Heart left ventricle (tissue), 16 donors: ENCODE measurements around the gene NFS1. TPM values are rescaled to one million over a fixed set of nuclear protein-coding genes. Genes with fewer than 3 reads are reported as not detected.

ENCODE experiments used
- ATAC-seq, 4 donors: fragments of 200-7000 bp; cut with Tn5 transposase; one replicate each; pipeline ENCODE4 v1.9.1; 2020 to 2022; ENCODE audit warnings: moderate library complexity in 4 of 4, mild to moderate bottlenecking in 3 of 4, moderate number of reproducible peaks in 1 of 4
- DNase-seq, 5 donors: peaks; one replicate each; pipeline ENCODE4 v3.0.0-alpha.2; 2020
- H3K27ac ChIP-seq, 12 donors: fragments of 200-600 bp; sonication (generic) in 4 of 12; one replicate each; pipeline versions ENCODE4 v1.5.0 to v1.8.0; 2016 to 2022; ENCODE audit warnings: mild to moderate bottlenecking in 2 of 12
- H3K27me3 ChIP-seq, 9 donors: fragments of 200-600 bp; sonication (generic) in 2 of 9; one replicate each; pipeline versions ENCODE4 v1.5.1 to v1.8.0; 2016 to 2022; ENCODE audit warnings: mild to moderate bottlenecking in 3 of 9
- H3K36me3 ChIP-seq, 9 donors: fragments of 200-600 bp; sonication (generic) in 2 of 9; one replicate each; pipeline versions ENCODE4 v1.5.0 to v1.8.0; 2018 to 2022; ENCODE audit warnings: mild to moderate bottlenecking in 2 of 9
- H3K4me1 ChIP-seq, 12 donors: fragments of 200-600 bp; sonication (generic) in 4 of 12; one replicate each; pipeline versions ENCODE4 v1.5.0 to v1.8.0; 2016 to 2022; ENCODE audit warnings: mild to moderate bottlenecking in 3 of 12
- H3K4me3 ChIP-seq, 12 donors: fragments of 200-600 bp; sonication (generic) in 4 of 12; one replicate each; pipeline versions ENCODE4 v1.5.0 to v1.8.0; 2017 to 2022; ENCODE audit warnings: mild to moderate bottlenecking in 9 of 12, moderate library complexity in 4 of 12
- H3K9me3 ChIP-seq, 12 donors: fragments of 200-600 bp; sonication (generic) in 4 of 12; one replicate each; pipeline versions ENCODE4 v1.5.0 to v1.8.0; 2016 to 2022; ENCODE audit warnings: mild to moderate bottlenecking in 1 of 12
- POLR2A ChIP-seq, 2 donors: fragments of 450-650 bp; IDR thresholded peaks; one replicate each; pipeline ENCODE4 v1.6.1; 2017; ENCODE audit warnings: antibody characterized with exemption in 2 of 2, mild to moderate bottlenecking in 2 of 2, moderate library complexity in 2 of 2
- WGBS, 4 donors: extraction: QIAGEN DNeasy Blood & Tissue Kit in 2 of 4; methylation state at CpG; one replicate each; pipeline versions ENCODE4 v1.1.5 to v1.1.7; 2013 to 2018; 5-methylcytosine and 5-hydroxymethylcytosine counted together
- intact Hi-C, 10 donors: fragments of 100-400 bp; cut with DNase I; formaldehyde crosslinking; loops; one replicate each; pipeline versions ENCODE4 v1.11.1 to v1.14.2; 2022
- polyA plus RNA-seq, 2 donors: library from polyadenylated mRNA; stranded (reverse); fragments of 200-250 nt; gene quantifications; one replicate each; pipeline ENCODE4 v1.2.3, GENCODE V29; 2013
- total RNA-seq, 9 donors: library from RNA; depleted of rRNA in 2 of 9; stranded (reverse); fragments of >200 nt in 2 of 9; fragmentation: NEBNext Ultra II Directional in 3 of 9; extraction: Animal tissue kit (Norgen Biotek cat#: 25700) in 3 of 9; gene quantifications; one replicate each; pipeline versions ENCODE4 v1.1.0 to v1.2.4, GENCODE V29; 2016 to 2023
- TF ChIP-seq, protein P1 (sequence below), 12 donors: fragments of 200-600 bp; sonication (generic) in 4 of 12; IDR thresholded peaks; one replicate each; pipeline versions ENCODE4 v1.5.0 to v1.8.0; 2018 to 2022; ENCODE audit warnings: antibody characterized with exemption in 12 of 12, mild to moderate bottlenecking in 5 of 12
- donor health status: ischemic (EF 13 %, LVEDD 7.1; RV severe dilation, severe dysfunction).
- donor health status: healthy with polysubstance abuse.
- donor health status: DM: no; HTN: yes; CAD: no.
- donor health status: DM: no; HTN: no; CAD: no.
- donor health status: ischemic (EF 25% LVEDD 6.9; RV normal size, moderate dysfunction).
- donor health status: ischemic (EF 25% LVEDD 5.7; RV mildly dilated, moderate dysfunction).
- donor health status: healthy.
- donor health status: DM: yes; HTN: yes; CAD: no.
- donor health status: ischemic (EF 35%, LVEDD 5.7; RV mildly dilated, moderate dysfunction).
- donor health status: nonischemic (EF 11% LVEDD 7.7; RV severe dilation, severe dysfunction).
- donor health status: DM: yes; HTN: yes; CAD: no.
- donor health status: PGD.
- donor health status: ischemic (EF 29% LVEDD 5.4; RV normal size, mild dysfunction).
- donor health status: nonischemic (EF 23%, LVEDD 6.1; RV moderate dilation, normal function).

Gene NFS1
- total and polyA plus RNA-seq, 11 donors = 27.4 to 67.5 (median 58.3) TPM

DNA sequence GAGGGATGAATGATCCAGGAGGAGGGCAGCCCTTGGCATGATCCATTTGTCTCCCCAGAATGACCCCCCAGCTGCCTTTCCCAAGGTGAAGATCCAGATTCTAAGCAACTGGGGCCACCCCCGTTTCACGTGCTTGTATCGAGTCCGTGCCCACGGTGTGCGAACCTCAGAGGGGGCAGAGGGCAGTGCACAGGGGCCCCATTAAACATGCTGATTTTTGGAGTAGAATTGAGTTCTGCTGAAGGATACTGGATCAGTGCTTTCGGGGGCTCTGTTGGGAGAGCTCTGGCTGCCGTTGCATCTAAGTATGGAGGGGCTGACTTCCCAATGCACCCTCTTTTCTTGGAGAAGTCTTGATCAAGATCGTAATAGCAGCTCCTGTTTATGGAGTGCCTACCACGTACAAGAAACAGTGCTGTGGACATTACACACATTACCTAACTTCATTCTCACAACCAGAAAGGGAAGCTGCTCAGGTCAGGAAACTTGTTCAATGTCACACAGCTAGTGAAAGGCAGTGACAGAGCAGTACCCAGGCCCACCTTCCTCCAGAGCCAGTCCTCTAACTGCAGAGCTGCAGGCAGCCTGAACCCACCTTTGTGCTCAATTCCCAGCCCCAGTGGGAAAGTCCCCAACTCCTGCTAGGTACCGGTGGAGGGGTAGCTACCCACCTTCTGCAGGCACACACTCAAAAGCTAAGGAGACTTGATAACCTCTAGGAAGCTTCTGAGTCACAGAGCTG, 78.2 kb downstream of the NFS1 start:
- TF ChIP-seq, protein P1, sequence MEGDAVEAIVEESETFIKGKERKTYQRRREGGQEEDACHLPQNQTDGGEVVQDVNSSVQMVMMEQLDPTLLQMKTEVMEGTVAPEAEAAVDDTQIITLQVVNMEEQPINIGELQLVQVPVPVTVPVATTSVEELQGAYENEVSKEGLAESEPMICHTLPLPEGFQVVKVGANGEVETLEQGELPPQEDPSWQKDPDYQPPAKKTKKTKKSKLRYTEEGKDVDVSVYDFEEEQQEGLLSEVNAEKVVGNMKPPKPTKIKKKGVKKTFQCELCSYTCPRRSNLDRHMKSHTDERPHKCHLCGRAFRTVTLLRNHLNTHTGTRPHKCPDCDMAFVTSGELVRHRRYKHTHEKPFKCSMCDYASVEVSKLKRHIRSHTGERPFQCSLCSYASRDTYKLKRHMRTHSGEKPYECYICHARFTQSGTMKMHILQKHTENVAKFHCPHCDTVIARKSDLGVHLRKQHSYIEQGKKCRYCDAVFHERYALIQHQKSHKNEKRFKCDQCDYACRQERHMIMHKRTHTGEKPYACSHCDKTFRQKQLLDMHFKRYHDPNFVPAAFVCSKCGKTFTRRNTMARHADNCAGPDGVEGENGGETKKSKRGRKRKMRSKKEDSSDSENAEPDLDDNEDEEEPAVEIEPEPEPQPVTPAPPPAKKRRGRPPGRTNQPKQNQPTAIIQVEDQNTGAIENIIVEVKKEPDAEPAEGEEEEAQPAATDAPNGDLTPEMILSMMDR (IDR thresholded peaks at IDR 0.05) = no peak
- no peak for TF ChIP-seq POLR2A (IDR thresholded peaks at IDR 0.05)
- Histone ChIP-seq H3K9me3 (no peaks in the 10 kb centered on the region), H3K4me1 (peaks cover 3 to 36% (median 25%) of the 10 kb centered on the region in 12 donors), H3K36me3 (peaks cover 0 to 31% (median 21%) of the 10 kb centered on the region in 9 donors), H3K4me3 (no peak overlapping the region), H3K27me3 (no peaks in the 10 kb centered on the region), H3K27ac (no peak overlapping the region)
- intact Hi-C loops = no loop called here
- no peak for DNase-seq
- 94 to 97% (median 96%) methylated on average over 11 of the region's 11 CpGs for WGBS, 4 donors
- no peak for ATAC-seq

DNA sequence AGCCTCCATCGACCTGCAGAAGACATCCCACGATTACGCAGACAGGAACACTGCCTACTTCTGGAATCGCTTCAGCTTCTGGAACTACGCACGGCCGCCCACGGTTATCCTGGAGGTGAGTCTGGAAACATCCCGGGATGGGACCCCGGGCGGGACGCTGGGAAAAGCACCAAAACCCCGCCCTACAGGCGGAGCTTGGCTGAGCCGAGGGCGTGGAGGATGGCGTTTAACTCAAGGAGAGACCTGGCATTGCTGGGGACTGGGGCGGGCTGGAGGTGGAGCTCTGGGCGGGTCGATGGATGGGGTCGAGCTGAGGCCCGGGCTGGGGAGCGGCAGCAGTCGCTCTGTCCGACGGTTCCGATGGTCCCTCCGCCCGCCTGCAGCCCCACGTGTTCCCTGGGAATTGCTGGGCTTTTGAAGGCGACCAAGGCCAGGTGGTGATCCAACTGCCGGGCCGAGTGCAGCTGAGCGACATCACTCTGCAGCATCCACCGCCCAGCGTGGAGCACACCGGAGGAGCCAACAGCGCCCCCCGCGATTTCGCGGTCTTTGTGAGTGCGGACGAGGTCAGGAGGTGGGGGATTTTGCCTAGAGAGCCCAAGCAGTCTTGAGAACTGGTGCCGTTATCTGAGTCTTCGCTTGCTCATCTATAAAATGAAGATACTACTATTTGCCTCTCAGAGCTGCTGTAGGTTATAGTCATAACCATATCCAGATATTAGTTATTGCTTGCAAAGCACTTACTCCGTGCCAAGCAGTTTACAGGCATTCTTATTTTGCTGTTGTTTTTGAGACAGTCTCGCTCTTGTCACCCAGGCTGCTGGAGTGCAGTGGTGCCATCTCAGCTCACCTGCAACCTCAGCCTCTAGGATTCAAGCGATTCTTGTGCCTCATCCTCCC, 79.7 kb downstream of the NFS1 start:
- 6 to 8% (median 6%) methylated on average over 33 to 49 of the region's 49 CpGs for WGBS, 4 donors
- intact Hi-C loops = loop anchor here in 7 of 10 donors (5.0 to 10.0 kb wide), 4 partner anchors 43 to 155 kb away; partner anchors contain the start of genes CPNE1 (in 5 of the 7), RBM12 (in 5 of the 7), ERGIC3 (in 1 of the 7) and RBM39 (in 1 of the 7)
- ATAC-seq (peak in 3 of 4 donors; percentile 28 to 51 (median 33)), DNase-seq (peak; percentile 76 to 88 (median 79))
- peak overlapping the region in 3 of 12 donors; percentile 10 to 97 (median 88) for H3K27ac ChIP-seq
- H3K9me3 ChIP-seq = no peaks in the 10 kb centered on the region
- peaks cover 0 to 15% (median 6%) of the 10 kb centered on the region in 9 donors for H3K36me3 ChIP-seq
- peaks cover 3 to 42% (median 28%) of the 10 kb centered on the region in 12 donors for H3K4me1 ChIP-seq
- no peak for TF ChIP-seq POLR2A (IDR thresholded peaks at IDR 0.05)
- TF ChIP-seq, protein P1 (IDR thresholded peaks at IDR 0.05) = peak in 11 of 12 donors; percentile 4 to 36 (median 18)
- H3K4me3 ChIP-seq = peak overlapping the region; percentile 19 to 68 (median 56)
- no peaks in the 10 kb centered on the region for H3K27me3 ChIP-seq

DNA sequence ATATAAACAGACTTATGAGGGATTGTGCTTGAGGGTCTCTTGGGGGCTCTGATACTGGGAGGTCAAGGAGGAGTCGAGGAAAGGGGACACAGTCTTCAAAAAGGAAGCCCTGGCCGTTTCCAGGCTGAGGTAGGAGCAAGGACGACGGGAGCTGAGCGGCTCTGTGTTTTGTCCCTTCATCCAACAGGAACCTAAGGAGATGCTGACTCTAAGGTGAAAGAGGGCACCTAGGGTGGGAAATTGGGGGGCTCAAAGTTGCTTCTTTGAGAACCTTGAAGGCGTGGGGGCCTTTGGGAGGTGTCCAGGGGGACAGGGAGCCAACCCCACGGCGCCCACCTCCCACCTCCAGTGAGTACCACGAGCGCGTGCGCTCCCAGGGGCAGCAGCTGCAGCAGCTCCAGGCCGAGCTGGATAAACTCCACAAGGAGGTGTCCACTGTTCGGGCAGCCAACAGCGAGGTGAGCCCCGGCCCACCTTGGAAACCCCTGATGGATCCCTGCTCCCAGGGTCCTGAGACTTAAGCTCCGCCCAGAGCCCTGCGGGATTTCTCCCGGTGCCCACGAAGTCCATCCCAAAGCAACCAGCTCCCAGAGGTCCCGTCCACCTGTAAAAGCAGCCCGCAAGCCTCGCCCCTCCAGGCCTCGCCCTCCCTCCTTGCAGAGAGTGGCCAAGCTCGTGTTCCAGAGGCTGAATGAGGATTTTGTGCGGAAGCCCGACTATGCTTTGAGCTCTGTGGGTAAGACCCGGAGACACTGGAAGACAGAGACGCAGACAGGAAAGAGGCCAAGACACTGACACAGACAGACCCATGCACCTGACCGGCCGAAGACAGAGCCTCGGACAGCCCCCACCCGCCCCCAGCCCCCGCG, 80.7 kb downstream of the NFS1 start:
- ATAC-seq (no peak), DNase-seq (peak in 3 of 5 donors; percentile 34 to 64 (median 39))
- Histone ChIP-seq H3K36me3 (peaks cover 0 to 11% (median 0%) of the 10 kb centered on the region in 9 donors), H3K4me1 (peaks cover 3 to 42% (median 28%) of the 10 kb centered on the region in 12 donors), H3K9me3 (no peaks in the 10 kb centered on the region), H3K27me3 (no peaks in the 10 kb centered on the region), H3K4me3 (peak overlapping the region; percentile 19 to 68 (median 60)), H3K27ac (peak overlapping the region in 3 of 12 donors; percentile 10 to 97 (median 88))
- intact Hi-C loops = loop anchor here in 7 of 10 donors (5.0 to 10.0 kb wide), 4 partner anchors 44 to 154 kb away; partner anchors contain the start of genes CPNE1 (in 5 of the 7), RBM12 (in 5 of the 7), ERGIC3 (in 1 of the 7) and RBM39 (in 1 of the 7)
- TF ChIP-seq POLR2A (IDR thresholded peaks at IDR 0.05) = no peak
- TF ChIP-seq, protein P1 (IDR thresholded peaks at IDR 0.05) = no peak
- 9 to 27% (median 12%) methylated on average over 19 to 35 of the region's 35 CpGs for WGBS, 4 donors

Other genes starting within 250 kb of the NFS1 start
- 10 to 100 TPM; 11.6 to 21.4 (median 15.4) TPM for gene CEP250, start 243.8 kb downstream of the NFS1 start, total RNA-seq
- 10 to 100 TPM; 11.4 to 13.0 TPM for gene CEP250, start 243.8 kb downstream of the NFS1 start, polyA plus RNA-seq
- gene C20orf173, start 169.7 kb downstream of the NFS1 start, total RNA-seq = not detected
- not detected for gene C20orf173, start 169.7 kb downstream of the NFS1 start, polyA plus RNA-seq
- gene ERGIC3, start 157.3 kb downstream of the NFS1 start, total RNA-seq = 100 to 1,000 TPM in 5 of 9 donors, 10 to 100 TPM in 4; 83.9 to 152 (median 101) TPM
- 100 to 1,000 TPM in 1 of 2 donors, 10 to 100 TPM in 1; 69.8 to 120 TPM for gene ERGIC3, start 157.3 kb downstream of the NFS1 start, polyA plus RNA-seq
- gene SPAG4, start 83.5 kb downstream of the NFS1 start, total RNA-seq = 1 to 10 TPM; 1.1 to 6.8 (median 4.5) TPM
- gene SPAG4, start 83.5 kb downstream of the NFS1 start, polyA plus RNA-seq = 1 to 10 TPM; 4.3 to 6.9 TPM
- 10 to 100 TPM; 25.7 to 75.6 (median 56.1) TPM for gene CPNE1, start 34.5 kb downstream of the NFS1 start, total RNA-seq
- 10 to 100 TPM; 37.8 to 55.4 TPM for gene CPNE1, start 34.5 kb downstream of the NFS1 start, polyA plus RNA-seq
- 10 to 100 TPM; 15.8 to 61.7 (median 44.4) TPM for gene RBM12, start 34.5 kb downstream of the NFS1 start, total RNA-seq
- gene RBM12, start 34.5 kb downstream of the NFS1 start, polyA plus RNA-seq = 10 to 100 TPM in 1 of 2 donors, 1 to 10 TPM in 1; 7.4 to 26.4 TPM
- 100 to 1,000 TPM; 120 to 591 (median 174) TPM for gene ROMO1, start 53 bp upstream of the NFS1 start, total RNA-seq
- 100 to 1,000 TPM; 241 to 534 TPM for gene ROMO1, start 53 bp upstream of the NFS1 start, polyA plus RNA-seq
- 100 to 1,000 TPM in 7 of 9 donors, 10 to 100 TPM in 2; 72.6 to 147 (median 112) TPM for gene RBM39, start 42.9 kb upstream of the NFS1 start, total RNA-seq
- 100 to 1,000 TPM in 1 of 2 donors, 10 to 100 TPM in 1; 90.4 to 165 TPM for gene RBM39, start 42.9 kb upstream of the NFS1 start, polyA plus RNA-seq
- 10 to 100 TPM; 26.4 to 47.0 (median 36.5) TPM for gene PHF20, start 72.7 kb upstream of the NFS1 start, total RNA-seq
- 10 to 100 TPM; 25.8 to 48.9 TPM for gene PHF20, start 72.7 kb upstream of the NFS1 start, polyA plus RNA-seq